Uterus (tissue), 2 donors: Measurements from ENCODE around the gene STXBP4.

ENCODE experiments used
- POLR2A ChIP-seq, 2 donors: fragments of 450-650 bp; IDR thresholded peaks; one replicate each; pipeline ENCODE4 v1.6.1; 2016; ENCODE audit warnings: antibody characterized with exemption in 2 of 2, mild to moderate bottlenecking in 1 of 2, moderate library complexity in 1 of 2
- TF ChIP-seq, protein P1 (sequence below), 4 experiments: fragments of 200-600 bp in 2 of 4; fragments of 450-650 bp in 2 of 4; sonication (generic) in 2 of 4; IDR thresholded peaks; one replicate each; pipeline ENCODE4 v1.5.1; 2016 to 2019; ENCODE audit warnings: antibody characterized with exemption in 4 of 4, mild to moderate bottlenecking in 2 of 4, moderate library complexity in 1 of 4

DNA sequence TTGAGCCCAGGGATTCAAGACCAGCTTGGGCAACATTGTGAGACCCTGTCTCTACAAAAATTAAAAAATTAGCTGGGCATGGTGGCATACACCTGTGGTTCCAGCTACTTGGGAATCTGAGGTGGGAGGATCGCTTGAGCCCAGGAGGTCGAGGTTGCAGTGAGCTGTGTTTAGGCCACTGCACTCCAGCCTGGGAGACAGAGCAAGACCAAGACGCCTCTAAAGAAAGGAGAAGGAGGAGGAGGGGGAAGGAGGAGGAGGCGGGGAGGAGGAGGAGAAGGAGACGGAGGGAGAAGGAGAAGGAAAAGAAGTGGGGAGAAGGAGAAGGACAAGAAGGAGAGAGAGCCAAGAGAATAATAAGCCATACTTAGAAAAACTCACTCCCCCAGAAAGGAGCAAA is 35.9 kb downstream of the STXBP4 start:
- TF ChIP-seq POLR2A (IDR thresholded peaks at IDR 0.05), result no peak
- TF ChIP-seq, protein P1, sequence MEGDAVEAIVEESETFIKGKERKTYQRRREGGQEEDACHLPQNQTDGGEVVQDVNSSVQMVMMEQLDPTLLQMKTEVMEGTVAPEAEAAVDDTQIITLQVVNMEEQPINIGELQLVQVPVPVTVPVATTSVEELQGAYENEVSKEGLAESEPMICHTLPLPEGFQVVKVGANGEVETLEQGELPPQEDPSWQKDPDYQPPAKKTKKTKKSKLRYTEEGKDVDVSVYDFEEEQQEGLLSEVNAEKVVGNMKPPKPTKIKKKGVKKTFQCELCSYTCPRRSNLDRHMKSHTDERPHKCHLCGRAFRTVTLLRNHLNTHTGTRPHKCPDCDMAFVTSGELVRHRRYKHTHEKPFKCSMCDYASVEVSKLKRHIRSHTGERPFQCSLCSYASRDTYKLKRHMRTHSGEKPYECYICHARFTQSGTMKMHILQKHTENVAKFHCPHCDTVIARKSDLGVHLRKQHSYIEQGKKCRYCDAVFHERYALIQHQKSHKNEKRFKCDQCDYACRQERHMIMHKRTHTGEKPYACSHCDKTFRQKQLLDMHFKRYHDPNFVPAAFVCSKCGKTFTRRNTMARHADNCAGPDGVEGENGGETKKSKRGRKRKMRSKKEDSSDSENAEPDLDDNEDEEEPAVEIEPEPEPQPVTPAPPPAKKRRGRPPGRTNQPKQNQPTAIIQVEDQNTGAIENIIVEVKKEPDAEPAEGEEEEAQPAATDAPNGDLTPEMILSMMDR (IDR thresholded peaks at IDR 0.05), result no peak
